T-helper 17 cell (primary cell): ENCODE data around the gene KIFC3. TPM values are rescaled to one million over a fixed set of nuclear protein-coding genes. Genes with fewer than 3 reads are reported as not detected.

Source experiments
- ATAC-seq: fragments of 150-1000 bp; cut with Tn5 transposase; 2 replicates; pipeline ENCODE4 v1.10.0; 2021; ENCODE audit warnings: mild to moderate bottlenecking, moderate library complexity
- DNase-seq, 3 donors: peaks; one replicate each; pipeline versions ENCODE4 v3.0.0 to v3.0.0-alpha.2; 2020 to 2021
- H3K9me3 ChIP-seq: one replicate; pipeline ENCODE4 v1.7.0; 2013; ENCODE audit warnings: low read length, mild to moderate bottlenecking; ENCODE audit not compliant: control insufficient read depth, poor library complexity, severe bottlenecking
- H3K27ac Mint-ChIP-seq: one replicate; pipeline ENCODE4 v1.8.0; 2022; ENCODE audit warnings: mild to moderate bottlenecking, moderate library complexity, mixed read lengths
- H3K27me3 Mint-ChIP-seq: one replicate; pipeline ENCODE4 v1.8.0; 2022; ENCODE audit warnings: mixed read lengths
- H3K36me3 Mint-ChIP-seq: one replicate; pipeline ENCODE4 v1.8.0; 2022; ENCODE audit warnings: low read depth, mixed read lengths
- H3K4me1 Mint-ChIP-seq: one replicate; pipeline ENCODE4 v1.8.0; 2022; ENCODE audit warnings: mild to moderate bottlenecking, mixed read lengths
- H3K4me3 Mint-ChIP-seq: one replicate; pipeline ENCODE4 v1.8.0; 2022; ENCODE audit warnings: mild to moderate bottlenecking, moderate library complexity, mixed read lengths
- total RNA-seq, 4 donors: library from RNA in 2 of 4; stranded (reverse) in 2 of 4; gene quantifications; one replicate each; pipeline ENCODE4 v1.2.3 and lab custom pipeline; 2022 to 2026

The KIFC3 gene
- total RNA-seq, 2 donors from 2014 or later: 0.70 to 15.2 TPM

DNA sequence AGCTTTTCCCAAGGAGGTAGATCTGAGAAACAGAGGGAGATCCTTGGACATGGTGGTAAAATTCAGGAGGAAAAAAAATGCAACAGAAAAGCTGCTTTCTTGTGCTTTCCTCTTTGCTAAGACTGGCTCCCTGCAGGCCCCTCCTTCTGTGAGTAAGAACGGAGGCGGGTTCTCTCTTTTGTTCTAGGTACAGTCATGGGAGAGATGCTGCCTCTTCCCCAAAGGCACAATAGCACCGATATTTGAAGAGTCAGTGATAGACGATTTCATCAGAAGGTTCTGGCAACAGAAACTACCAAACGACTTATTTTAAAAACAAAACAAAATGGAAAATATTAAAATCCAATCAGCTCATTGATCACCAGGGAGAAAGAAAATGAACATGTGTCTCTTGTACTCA lies 32.6 kb upstream of the KIFC3 start:
- H3K27ac Mint-ChIP-seq: no peak overlapping the region
- H3K27me3 Mint-ChIP-seq: peaks cover 17% of the 10 kb centered on the region
- H3K4me1 Mint-ChIP-seq: peaks cover 3% of the 10 kb centered on the region

GRCh38 chr16:57830890-57831484 lies 28.7 kb upstream of the KIFC3 start:
- Mint-ChIP-seq H3K27me3 (peaks cover 3% of the 10 kb centered on the region), H3K27ac (no peak overlapping the region), H3K4me3 (no peak overlapping the region), H3K4me1 (peaks cover 2% of the 10 kb centered on the region), H3K36me3 (no peaks in the 10 kb centered on the region)
- ATAC-seq (no peak), DNase-seq (no peak)
- no peaks in the 10 kb centered on the region for H3K9me3 ChIP-seq

More for the DNA sequence above, 32.6 kb upstream of the KIFC3 start:
- Mint-ChIP-seq H3K4me3 (no peak overlapping the region), H3K36me3 (no peaks in the 10 kb centered on the region)
- H3K9me3 ChIP-seq: no peaks in the 10 kb centered on the region
- ATAC-seq: no peak
- DNase-seq: no peak

GRCh38 chr16:57829969-57830360 lies 27.7 kb upstream of the KIFC3 start:
- Mint-ChIP-seq H3K4me1 (peaks cover 4% of the 10 kb centered on the region), H3K27me3 (peaks cover 8% of the 10 kb centered on the region), H3K36me3 (no peaks in the 10 kb centered on the region), H3K4me3 (no peak overlapping the region), H3K27ac (no peak overlapping the region)
- DNase-seq (no peak), ATAC-seq (no peak)
- no peaks in the 10 kb centered on the region for H3K9me3 ChIP-seq

DNA sequence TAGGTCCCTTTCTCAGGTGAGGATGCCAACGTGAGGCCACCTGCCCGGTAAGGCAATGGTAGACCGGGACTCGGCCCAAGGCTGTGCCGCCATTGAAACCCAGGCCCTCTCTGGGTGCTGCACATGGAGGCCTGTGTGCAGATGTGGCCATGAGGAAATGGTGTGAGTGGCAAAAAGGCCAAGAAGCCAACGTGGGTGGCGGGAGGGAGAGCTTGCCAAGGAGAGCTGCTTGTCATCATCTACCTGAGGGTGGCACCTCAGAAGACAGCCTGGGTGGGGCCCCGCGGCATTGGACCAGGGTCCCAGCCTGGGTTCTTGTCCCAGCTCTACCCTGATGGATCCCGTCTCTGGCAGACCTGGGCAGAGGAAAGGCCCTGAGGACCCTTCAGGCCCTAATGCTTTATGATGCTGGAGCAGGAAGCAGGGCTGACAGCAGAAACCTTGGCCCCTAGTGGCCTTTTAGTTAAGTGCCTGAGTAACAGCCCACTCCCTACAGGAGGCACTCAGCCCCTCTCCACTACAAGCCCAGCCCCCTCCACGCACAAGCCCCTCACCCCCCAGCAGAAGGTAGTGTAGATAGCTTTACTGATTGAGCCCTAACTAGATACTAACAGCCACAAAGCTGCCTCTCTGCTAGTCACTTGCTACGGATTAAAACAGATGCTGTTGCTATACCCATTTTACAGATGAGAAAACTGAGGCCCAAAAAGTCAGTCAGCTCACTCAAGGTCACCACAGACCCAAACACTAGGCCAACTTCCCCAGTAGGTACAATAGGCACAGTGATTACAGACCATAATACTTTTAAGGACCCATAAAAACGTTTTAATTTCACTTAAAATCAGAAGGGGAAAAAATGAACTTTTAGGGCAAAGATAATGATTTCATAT lies 26.2 kb upstream of the KIFC3 start:
- DNase-seq (no peak), ATAC-seq (no peak)
- Mint-ChIP-seq H3K27me3 (peaks cover 16% of the 10 kb centered on the region), H3K36me3 (no peaks in the 10 kb centered on the region), H3K4me3 (no peak overlapping the region), H3K4me1 (peaks cover 4% of the 10 kb centered on the region), H3K27ac (no peak overlapping the region)
- H3K9me3 ChIP-seq: no peaks in the 10 kb centered on the region

DNA sequence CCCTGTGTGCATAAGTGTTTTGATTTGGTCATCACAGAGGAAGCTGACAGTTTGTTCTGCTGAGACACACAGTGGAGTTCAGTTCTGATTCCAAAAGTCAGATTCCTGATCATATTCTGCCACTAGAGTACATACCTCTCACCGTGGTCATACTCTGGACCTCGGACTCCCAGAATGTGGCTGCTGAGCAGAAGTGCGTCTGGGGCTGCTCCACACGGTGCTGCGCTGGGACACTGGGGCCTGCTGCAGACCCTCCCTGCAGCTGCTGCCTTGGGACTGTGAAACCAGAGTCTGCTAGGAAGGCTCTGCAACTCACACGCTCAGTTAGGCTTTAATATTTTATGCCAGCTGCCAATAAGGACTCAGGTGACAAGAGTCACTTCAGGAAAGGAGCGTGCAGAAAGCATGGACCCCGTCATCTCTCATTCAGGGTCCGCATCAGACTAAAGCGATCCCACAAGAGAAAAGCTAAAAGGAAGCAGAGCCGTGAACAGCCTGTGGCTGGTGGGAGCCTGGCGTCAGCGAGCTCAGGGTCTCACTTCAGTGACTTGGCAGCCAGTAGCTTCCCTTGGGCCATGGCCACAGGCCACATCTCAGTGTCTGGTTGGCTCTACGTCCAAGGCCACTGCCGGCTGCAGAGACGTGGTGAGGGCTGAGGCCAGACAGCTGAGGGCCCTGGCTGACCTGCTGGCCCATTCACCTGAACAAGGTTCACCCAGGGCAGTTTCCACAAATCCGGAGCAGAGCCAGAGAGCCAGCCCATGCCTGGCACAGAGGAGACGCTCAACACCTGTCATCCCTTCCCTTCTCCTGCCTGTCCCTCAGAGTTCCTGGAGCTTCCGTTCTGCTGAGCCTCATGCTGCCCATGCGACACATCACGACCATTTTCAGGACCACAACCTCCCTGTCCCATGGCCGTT lies 24.7 kb upstream of the KIFC3 start:
- Mint-ChIP-seq H3K27ac (no peak overlapping the region), H3K36me3 (no peaks in the 10 kb centered on the region), H3K27me3 (peaks cover 18% of the 10 kb centered on the region), H3K4me3 (no peak overlapping the region), H3K4me1 (peaks cover 4% of the 10 kb centered on the region)
- ATAC-seq (no peak), DNase-seq (no peak)
- no peaks in the 10 kb centered on the region for H3K9me3 ChIP-seq

DNA sequence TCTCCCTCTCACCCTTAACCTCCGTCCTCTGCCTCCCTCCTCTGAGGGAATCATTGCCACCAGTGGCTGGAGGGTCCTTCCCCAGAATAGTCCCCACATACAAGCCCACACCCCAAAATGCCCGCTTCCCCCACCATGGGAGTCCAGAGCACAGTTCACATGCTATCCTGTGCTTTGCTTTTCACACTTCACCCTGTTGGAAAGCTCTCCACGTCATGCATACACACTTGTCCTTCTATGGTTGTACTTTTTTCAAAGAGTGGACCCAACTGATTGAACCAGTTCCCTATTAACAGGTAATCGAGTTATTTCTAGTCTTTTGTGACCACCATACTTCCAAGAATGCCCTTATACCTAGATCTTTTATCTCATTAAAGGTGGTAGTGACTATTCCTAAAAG lies 23.8 kb upstream of the KIFC3 start:
- H3K4me3 Mint-ChIP-seq: no peak overlapping the region
- no peak for ATAC-seq
- no peaks in the 10 kb centered on the region for H3K36me3 Mint-ChIP-seq
- no peaks in the 10 kb centered on the region for H3K9me3 ChIP-seq
- H3K4me1 Mint-ChIP-seq: peaks cover 4% of the 10 kb centered on the region
- H3K27ac Mint-ChIP-seq: no peak overlapping the region
- peaks cover 21% of the 10 kb centered on the region for H3K27me3 Mint-ChIP-seq
- no peak for DNase-seq

DNA sequence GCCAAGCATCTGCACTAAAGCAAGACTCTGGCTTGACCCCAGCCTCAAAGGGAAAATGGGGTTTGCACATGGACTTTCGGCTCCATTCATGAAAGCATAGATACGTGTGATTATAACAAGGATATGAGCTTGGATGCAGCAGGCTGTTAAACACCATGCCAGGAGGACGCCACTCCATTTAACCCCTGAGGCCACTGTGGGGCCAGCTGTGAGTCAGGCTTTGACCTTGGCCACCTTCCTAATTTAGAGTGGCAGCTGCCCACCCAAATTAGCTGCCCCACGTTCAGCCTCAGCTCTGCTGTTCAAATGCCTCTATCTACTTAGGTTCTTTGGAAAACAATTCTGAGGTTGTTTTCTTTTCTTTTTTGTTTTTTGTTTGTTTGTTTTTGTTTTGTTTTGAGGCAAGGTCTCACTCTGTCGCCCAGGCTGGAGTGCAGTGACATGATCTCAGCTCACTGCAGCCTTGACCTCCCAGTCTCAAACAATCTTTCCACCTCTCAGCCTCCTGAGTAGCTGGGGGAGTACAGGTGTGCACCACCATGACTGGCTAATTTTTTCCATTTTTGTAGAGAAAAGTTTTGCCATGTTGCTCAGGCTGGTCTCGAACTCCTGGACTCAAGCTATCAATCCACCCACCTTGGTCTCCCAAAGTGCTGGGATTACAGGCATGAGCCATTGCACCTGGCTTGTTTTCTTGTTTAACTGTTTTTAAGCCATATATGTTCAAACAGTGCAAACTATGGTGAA lies 23.2 kb upstream of the KIFC3 start:
- no peak overlapping the region for H3K27ac Mint-ChIP-seq
- peaks cover 4% of the 10 kb centered on the region for H3K4me1 Mint-ChIP-seq

GRCh38 chr16:57824888-57825287 lies 22.6 kb upstream of the KIFC3 start:
- ATAC-seq: no peak
- H3K27me3 Mint-ChIP-seq: peaks cover 25% of the 10 kb centered on the region
- H3K27ac Mint-ChIP-seq: no peak overlapping the region
- H3K9me3 ChIP-seq: no peaks in the 10 kb centered on the region
- no peak overlapping the region for H3K4me3 Mint-ChIP-seq
- peaks cover 4% of the 10 kb centered on the region for H3K4me1 Mint-ChIP-seq
- H3K36me3 Mint-ChIP-seq: no peaks in the 10 kb centered on the region
- DNase-seq: no peak

More for the DNA sequence above, 23.2 kb upstream of the KIFC3 start:
- no peak overlapping the region for H3K4me3 Mint-ChIP-seq
- no peaks in the 10 kb centered on the region for H3K9me3 ChIP-seq
- ATAC-seq: no peak
- H3K27me3 Mint-ChIP-seq: peaks cover 25% of the 10 kb centered on the region
- no peak for DNase-seq
- no peaks in the 10 kb centered on the region for H3K36me3 Mint-ChIP-seq

- DNase-seq: no peak
- no peaks in the 10 kb centered on the region for H3K36me3 Mint-ChIP-seq
- H3K4me3 Mint-ChIP-seq: no peak overlapping the region
- H3K27me3 Mint-ChIP-seq: peaks cover 25% of the 10 kb centered on the region
- no peaks in the 10 kb centered on the region for H3K9me3 ChIP-seq
- H3K4me1 Mint-ChIP-seq: peaks cover 4% of the 10 kb centered on the region
- no peak overlapping the region for H3K27ac Mint-ChIP-seq
- no peak for ATAC-seq
Observed at GRCh38 chr16:57823836-57824235, 21.5 kb upstream of the KIFC3 start.

- ATAC-seq: no peak
- H3K4me3 Mint-ChIP-seq: no peak overlapping the region
- no peaks in the 10 kb centered on the region for H3K36me3 Mint-ChIP-seq
- peaks cover 25% of the 10 kb centered on the region for H3K27me3 Mint-ChIP-seq
- no peak overlapping the region for H3K27ac Mint-ChIP-seq
- H3K4me1 Mint-ChIP-seq: peaks cover 4% of the 10 kb centered on the region
- DNase-seq: no peak
- no peaks in the 10 kb centered on the region for H3K9me3 ChIP-seq
Observed at GRCh38 chr16:57822856-57823255, 20.6 kb upstream of the KIFC3 start.

DNA sequence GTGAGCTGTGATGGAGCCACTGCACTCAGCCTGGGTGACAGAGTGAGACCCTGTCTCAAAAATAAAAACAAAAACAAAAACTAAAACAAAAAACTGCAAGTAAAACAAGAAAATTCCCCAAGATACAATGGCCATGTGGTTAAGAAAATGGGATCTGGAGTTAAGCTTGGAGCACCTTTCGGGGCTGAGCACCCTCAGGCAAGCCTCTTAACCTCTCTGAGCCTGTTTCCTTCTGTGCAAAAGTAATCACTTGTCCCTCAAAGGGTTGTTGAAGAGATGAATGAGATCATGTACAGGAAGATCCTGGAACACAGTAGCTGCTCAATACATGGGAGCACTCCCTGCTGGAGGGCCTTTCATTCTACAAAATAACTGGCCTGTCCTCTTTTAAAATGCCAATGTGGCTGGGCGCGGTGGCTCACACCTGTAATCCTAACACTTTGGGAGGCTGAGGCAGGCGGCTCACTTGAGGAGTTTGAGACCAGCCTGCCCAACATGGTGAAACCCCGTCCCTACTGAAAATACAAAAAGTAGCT lies 19.8 kb upstream of the KIFC3 start:
- no peak for ATAC-seq
- H3K9me3 ChIP-seq: no peaks in the 10 kb centered on the region
- H3K4me1 Mint-ChIP-seq: peaks cover 4% of the 10 kb centered on the region
- no peak for DNase-seq
- no peak overlapping the region for H3K4me3 Mint-ChIP-seq
- H3K27me3 Mint-ChIP-seq: peaks cover 25% of the 10 kb centered on the region
- H3K27ac Mint-ChIP-seq: no peak overlapping the region
- H3K36me3 Mint-ChIP-seq: no peaks in the 10 kb centered on the region

GRCh38 chr16:57821149-57821971 lies 19.1 kb upstream of the KIFC3 start:
- H3K36me3 Mint-ChIP-seq: no peaks in the 10 kb centered on the region
- peaks cover 9% of the 10 kb centered on the region for H3K4me1 Mint-ChIP-seq
- no peak for DNase-seq
- no peak overlapping the region for H3K4me3 Mint-ChIP-seq
- no peak overlapping the region for H3K27ac Mint-ChIP-seq
- peaks cover 25% of the 10 kb centered on the region for H3K27me3 Mint-ChIP-seq
- H3K9me3 ChIP-seq: no peaks in the 10 kb centered on the region
- ATAC-seq: no peak
